HG02678 (cell line): ENCODE measurements around the gene FRMD4A.
"Not testable (repeated sequence)": the region's sequence is repeated elsewhere in the genome, so short reads cannot be mapped to it uniquely, and the experiment has no call there.

Source experiments
- ATAC-seq: cut with Tn5 transposase; IDR thresholded peaks from one replicate; pipeline ENCODE4 v1.9.1; 2021; ENCODE audit warnings: mild to moderate bottlenecking, moderate library complexity; ENCODE audit not compliant: unreplicated experiment

Gene FRMD4A

GRCh38 chr10:14116837-14117236, 213.9 kb downstream of the FRMD4A start:
- no peak for ATAC-seq

GRCh38 chr10:14116021-14116420, 214.7 kb downstream of the FRMD4A start:
- ATAC-seq: no peak

- ATAC-seq: no peak
These were observed 215.9 kb downstream of the FRMD4A start for GRCh38 chr10:14114791-14115190.

GRCh38 chr10:14112056-14112455, 218.7 kb downstream of the FRMD4A start:
- ATAC-seq: no peak

GRCh38 chr10:14111208-14111607, 219.5 kb downstream of the FRMD4A start:
- ATAC-seq: no peak

- no peak for ATAC-seq
These were observed 223.9 kb downstream of the FRMD4A start for GRCh38 chr10:14106828-14107227.

- ATAC-seq: no peak
These were observed 228.7 kb downstream of the FRMD4A start for GRCh38 chr10:14102056-14102455.

GRCh38 chr10:14099885-14100284, 230.8 kb downstream of the FRMD4A start:
- no peak for ATAC-seq

GRCh38 chr10:14093730-14094484, 236.8 kb downstream of the FRMD4A start:
- ATAC-seq: no peak

- no peak for ATAC-seq
These were observed 237.9 kb downstream of the FRMD4A start for GRCh38 chr10:14092799-14093198.

- ATAC-seq: no peak
These were observed 241.0 kb downstream of the FRMD4A start for GRCh38 chr10:14089556-14090292.

GRCh38 chr10:14087566-14087965, 243.2 kb downstream of the FRMD4A start:
- ATAC-seq: no peak

- no peak for ATAC-seq
These were observed 244.1 kb downstream of the FRMD4A start for GRCh38 chr10:14086596-14086995.

- no peak for ATAC-seq
These were observed 245.8 kb downstream of the FRMD4A start for GRCh38 chr10:14084875-14085274.

- no peak for ATAC-seq
These were observed 249.9 kb downstream of the FRMD4A start for GRCh38 chr10:14080795-14081194.

- no peak for ATAC-seq
These were observed 253.3 kb downstream of the FRMD4A start for GRCh38 chr10:14077430-14077829.

- ATAC-seq: no peak
These were observed 256.5 kb downstream of the FRMD4A start for GRCh38 chr10:14074062-14074884.

GRCh38 chr10:14072541-14072940, 258.2 kb downstream of the FRMD4A start:
- ATAC-seq: no peak

GRCh38 chr10:14071956-14072355, 258.8 kb downstream of the FRMD4A start:
- no peak for ATAC-seq

- ATAC-seq: no peak
These were observed 262.0 kb downstream of the FRMD4A start for GRCh38 chr10:14068601-14069250.

GRCh38 chr10:14067638-14068037, 263.1 kb downstream of the FRMD4A start:
- ATAC-seq: not testable (repeated sequence)
